ENCODE results near the gene ATF6B.

DNA sequence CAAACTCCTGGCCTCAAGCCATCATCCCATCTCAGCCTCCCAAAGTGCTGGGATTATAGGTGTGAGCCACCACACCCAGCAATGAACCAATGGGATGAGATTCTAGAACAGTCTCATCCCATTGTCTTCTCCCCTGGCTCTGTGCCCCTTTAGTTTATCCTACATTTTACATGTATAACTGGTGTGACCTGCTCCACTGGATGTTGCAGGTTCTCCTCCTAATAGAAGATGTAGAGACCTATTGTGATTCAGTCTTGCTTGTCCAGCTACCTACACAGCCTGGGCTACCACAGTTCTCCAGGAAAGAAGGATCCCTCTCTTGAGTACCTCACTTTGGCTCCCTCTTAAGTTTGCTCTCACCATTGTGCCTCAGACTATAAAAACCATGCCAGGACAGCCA, 4.1 kb upstream of the ATF6B start:
- TF ChIP-seq, protein P1, sequence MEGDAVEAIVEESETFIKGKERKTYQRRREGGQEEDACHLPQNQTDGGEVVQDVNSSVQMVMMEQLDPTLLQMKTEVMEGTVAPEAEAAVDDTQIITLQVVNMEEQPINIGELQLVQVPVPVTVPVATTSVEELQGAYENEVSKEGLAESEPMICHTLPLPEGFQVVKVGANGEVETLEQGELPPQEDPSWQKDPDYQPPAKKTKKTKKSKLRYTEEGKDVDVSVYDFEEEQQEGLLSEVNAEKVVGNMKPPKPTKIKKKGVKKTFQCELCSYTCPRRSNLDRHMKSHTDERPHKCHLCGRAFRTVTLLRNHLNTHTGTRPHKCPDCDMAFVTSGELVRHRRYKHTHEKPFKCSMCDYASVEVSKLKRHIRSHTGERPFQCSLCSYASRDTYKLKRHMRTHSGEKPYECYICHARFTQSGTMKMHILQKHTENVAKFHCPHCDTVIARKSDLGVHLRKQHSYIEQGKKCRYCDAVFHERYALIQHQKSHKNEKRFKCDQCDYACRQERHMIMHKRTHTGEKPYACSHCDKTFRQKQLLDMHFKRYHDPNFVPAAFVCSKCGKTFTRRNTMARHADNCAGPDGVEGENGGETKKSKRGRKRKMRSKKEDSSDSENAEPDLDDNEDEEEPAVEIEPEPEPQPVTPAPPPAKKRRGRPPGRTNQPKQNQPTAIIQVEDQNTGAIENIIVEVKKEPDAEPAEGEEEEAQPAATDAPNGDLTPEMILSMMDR (IDR thresholded peaks at IDR 0.05): no peak
- no peak for TF ChIP-seq POLR2A (IDR thresholded peaks at IDR 0.05)

Measured in esophagus squamous epithelium (tissue), 4 donors.